Measurements from ENCODE around the gene FBXO40. TPM values are rescaled to one million over a fixed set of nuclear protein-coding genes. Genes with fewer than 3 reads are reported as not detected.
"Not testable (repeated sequence)": the region's sequence is repeated elsewhere in the genome, so short reads cannot be mapped to it uniquely, and the experiment has no call there.

The FBXO40 gene
- polyA plus RNA-seq, 1 experiment, result not detected

- Histone ChIP-seq H3K4me3 (ENCODE audit: low read depth, low read length) (no peak overlapping the region), H3K27me3 (ENCODE audit: control insufficient read depth, insufficient read depth, low read length) (no peaks in the 10 kb centered on the region), H3K27ac (ENCODE audit: low read depth, low read length) (no peak overlapping the region), H3K9me3 (ENCODE audit: control insufficient read depth, insufficient read depth, low read length) (no peaks in the 10 kb centered on the region)
- peak; percentile 2 for DNase-seq (ENCODE audit: low read depth, low spot score)
- no peak for TF ChIP-seq CTCF (IDR thresholded peaks at IDR 0.05; ENCODE audit: low read depth, low read length)
- CTCF ChIA-PET, result no interaction called here
- POLR2A ChIA-PET, result no interaction called here
Measured at GRCh38 chr3:121574449-121574848, 18.7 kb upstream of the FBXO40 start.

- ChIA-PET CTCF (no interaction called here), POLR2A (no interaction called here)
- Histone ChIP-seq H3K4me3 (ENCODE audit: low read depth, low read length) (no peak overlapping the region), H3K9me3 (ENCODE audit: control insufficient read depth, insufficient read depth, low read length) (no peaks in the 10 kb centered on the region), H3K27me3 (ENCODE audit: control insufficient read depth, insufficient read depth, low read length) (peaks cover 4% of the 10 kb centered on the region), H3K27ac (ENCODE audit: low read depth, low read length) (no peak overlapping the region)
- no peak for DNase-seq (ENCODE audit: low read depth, low spot score)
- TF ChIP-seq CTCF (IDR thresholded peaks at IDR 0.05; ENCODE audit: low read depth, low read length), result no peak
Measured at GRCh38 chr3:121581691-121582090, 11.5 kb upstream of the FBXO40 start.

GRCh38 chr3:121584418-121584817, 8.8 kb upstream of the FBXO40 start:
- no peak for DNase-seq (ENCODE audit: low read depth, low spot score)
- H3K27me3 ChIP-seq (ENCODE audit: control insufficient read depth, insufficient read depth, low read length), result peaks cover 4% of the 10 kb centered on the region
- POLR2A ChIA-PET, result no interaction called here
- H3K9me3 ChIP-seq (ENCODE audit: control insufficient read depth, insufficient read depth, low read length), result no peaks in the 10 kb centered on the region
- TF ChIP-seq CTCF (IDR thresholded peaks at IDR 0.05; ENCODE audit: low read depth, low read length), result no peak
- H3K27ac ChIP-seq (ENCODE audit: low read depth, low read length), result no peak overlapping the region
- H3K4me3 ChIP-seq (ENCODE audit: low read depth, low read length), result no peak overlapping the region
- CTCF ChIA-PET, result no interaction called here

GRCh38 chr3:121593806-121594205, 627 bp downstream of the FBXO40 start:
- CTCF ChIA-PET; POLR2A ChIA-PET; H3K27me3 ChIP-seq (ENCODE audit: control insufficient read depth, insufficient read depth, low read length); H3K9me3 ChIP-seq (ENCODE audit: control insufficient read depth, insufficient read depth, low read length); H3K27ac ChIP-seq (ENCODE audit: low read depth, low read length); H3K4me3 ChIP-seq (ENCODE audit: low read depth, low read length); DNase-seq (ENCODE audit: low read depth, low spot score): not testable (repeated sequence)

GRCh38 chr3:121594850-121595249, 1.7 kb downstream of the FBXO40 start:
- H3K27ac ChIP-seq (ENCODE audit: low read depth, low read length), result no peak overlapping the region
- ChIA-PET POLR2A (no interaction called here), CTCF (no interaction called here)
- no peak for TF ChIP-seq CTCF (IDR thresholded peaks at IDR 0.05; ENCODE audit: low read depth, low read length)
- H3K4me3 ChIP-seq (ENCODE audit: low read depth, low read length), result no peak overlapping the region
- H3K27me3 ChIP-seq (ENCODE audit: control insufficient read depth, insufficient read depth, low read length), result peaks cover 5% of the 10 kb centered on the region
- no peaks in the 10 kb centered on the region for H3K9me3 ChIP-seq (ENCODE audit: control insufficient read depth, insufficient read depth, low read length)
- no peak for DNase-seq (ENCODE audit: low read depth, low spot score)

- CTCF ChIA-PET, result no interaction called here
- no peak overlapping the region for H3K27ac ChIP-seq (ENCODE audit: low read depth, low read length)
- POLR2A ChIA-PET, result no interaction called here
- no peak for DNase-seq (ENCODE audit: low read depth, low spot score)
- no peak for TF ChIP-seq CTCF (IDR thresholded peaks at IDR 0.05; ENCODE audit: low read depth, low read length)
- no peak overlapping the region for H3K4me3 ChIP-seq (ENCODE audit: low read depth, low read length)
- H3K9me3 ChIP-seq (ENCODE audit: control insufficient read depth, insufficient read depth, low read length), result no peaks in the 10 kb centered on the region
- peaks cover 5% of the 10 kb centered on the region for H3K27me3 ChIP-seq (ENCODE audit: control insufficient read depth, insufficient read depth, low read length)
Measured at GRCh38 chr3:121595765-121596406, 2.7 kb downstream of the FBXO40 start.

Measured in AG04450 (cell line).